ENCODE results near the gene RNF225.
"Not testable (repeated sequence)": the region's sequence is repeated elsewhere in the genome, so short reads cannot be mapped to it uniquely, and the experiment has no call there.

RNF225 gene

GRCh38 chr19:58387338-58388174, 7.9 kb upstream of the RNF225 start:
- DNase-seq (ENCODE audit: low spot score): no peak

GRCh38 chr19:58388175-58388526, 7.3 kb upstream of the RNF225 start:
- DNase-seq (ENCODE audit: low spot score): no peak

GRCh38 chr19:58392945-58393724, 2.3 kb upstream of the RNF225 start:
- DNase-seq (ENCODE audit: low spot score): no peak

- no peak for DNase-seq (ENCODE audit: low spot score)
Measured at GRCh38 chr19:58393725-58394033, 1.8 kb upstream of the RNF225 start.

- no peak for DNase-seq (ENCODE audit: low spot score)
Measured at GRCh38 chr19:58394821-58395219, 636 bp upstream of the RNF225 start.

- no peak for DNase-seq (ENCODE audit: low spot score)
Measured at GRCh38 chr19:58395979-58396627, 647 bp downstream of the RNF225 start.

- DNase-seq (ENCODE audit: low spot score): no peak
Measured at GRCh38 chr19:58396691-58397532, 1.5 kb downstream of the RNF225 start.

- DNase-seq (ENCODE audit: low spot score): no peak
Measured at GRCh38 chr19:58397533-58398037, 2.1 kb downstream of the RNF225 start.

- no peak for DNase-seq (ENCODE audit: low spot score)
Measured at GRCh38 chr19:58398087-58398486, 2.6 kb downstream of the RNF225 start.

- DNase-seq (ENCODE audit: low spot score): no peak
Measured at GRCh38 chr19:58398545-58398944, 3.1 kb downstream of the RNF225 start.

GRCh38 chr19:58399903-58400302, 4.4 kb downstream of the RNF225 start:
- no peak for DNase-seq (ENCODE audit: low spot score)

GRCh38 chr19:58400316-58400915, 5.0 kb downstream of the RNF225 start:
- peak; percentile 28 for DNase-seq (ENCODE audit: low spot score)

GRCh38 chr19:58400916-58401839, 5.7 kb downstream of the RNF225 start:
- peak; percentile 100 for DNase-seq (ENCODE audit: low spot score)

- no peak for DNase-seq (ENCODE audit: low spot score)
Measured at GRCh38 chr19:58401840-58402421, 6.5 kb downstream of the RNF225 start.

GRCh38 chr19:58403920-58404478, 8.5 kb downstream of the RNF225 start:
- not testable (repeated sequence) for DNase-seq (ENCODE audit: low spot score)

- no peak for DNase-seq (ENCODE audit: low spot score)
Measured at GRCh38 chr19:58406818-58407657, 11.6 kb downstream of the RNF225 start.

- no peak for DNase-seq (ENCODE audit: low spot score)
Measured at GRCh38 chr19:58407658-58408151, 12.2 kb downstream of the RNF225 start.
